Parathyroid adenoma (tissue), 2 donors: Measurements from ENCODE around the gene BPHL.

Source experiments
- H2AFZ ChIP-seq: fragments of 300-600 bp; sonication (generic); one replicate; pipeline ENCODE4 v1.7.0; 2017; ENCODE audit warnings: antibody characterized with exemption, mild to moderate bottlenecking
- H3K27ac ChIP-seq: fragments of 300-600 bp; sonication (generic); one replicate; pipeline ENCODE4 v1.7.0; 2017
- H3K27me3 ChIP-seq: fragments of 300-600 bp; sonication (generic); one replicate; pipeline ENCODE4 v1.7.0; 2017; ENCODE audit warnings: low read length; ENCODE audit not compliant: control insufficient read depth, insufficient read depth
- H3K36me3 ChIP-seq: fragments of 300-600 bp; sonication (generic); one replicate; pipeline ENCODE4 v1.7.0; 2017; ENCODE audit warnings: low read length; ENCODE audit not compliant: control insufficient read depth, insufficient read depth
- H3K4me1 ChIP-seq: fragments of 300-600 bp; sonication (generic); one replicate; pipeline ENCODE4 v1.7.0; 2017; ENCODE audit warnings: control low read depth
- H3K4me2 ChIP-seq: fragments of 300-600 bp; sonication (generic); one replicate; pipeline ENCODE4 v1.7.0; 2017; ENCODE audit warnings: low read length
- H3K4me3 ChIP-seq: fragments of 300-600 bp; sonication (generic); one replicate; pipeline ENCODE4 v1.7.0; 2017; ENCODE audit warnings: low read depth, low read length
- H3K79me2 ChIP-seq: fragments of 300-600 bp; sonication (generic); one replicate; pipeline ENCODE4 v1.7.0; 2017; ENCODE audit warnings: control low read depth
- H3K9ac ChIP-seq: fragments of 300-600 bp; sonication (generic); one replicate; pipeline ENCODE4 v1.7.0; 2017; ENCODE audit warnings: mild to moderate bottlenecking
- H3K9me3 ChIP-seq: fragments of 300-600 bp; sonication (generic); one replicate; pipeline ENCODE4 v1.7.0; 2017; ENCODE audit warnings: low read length; ENCODE audit not compliant: control insufficient read depth
- TF ChIP-seq, protein P1 (sequence below): fragments of 300-600 bp; sonication (generic); IDR thresholded peaks from one replicate; pipeline ENCODE4 v1.7.0; 2017; ENCODE audit warnings: antibody characterized with exemption, mild to moderate bottlenecking
- donor health status: primary hyperparathyroidism.

BPHL gene

GRCh38 chr6:3140201-3140600 is 21.7 kb downstream of the BPHL start:
- H3K36me3 ChIP-seq = no peaks in the 10 kb centered on the region
- TF ChIP-seq, protein P1, sequence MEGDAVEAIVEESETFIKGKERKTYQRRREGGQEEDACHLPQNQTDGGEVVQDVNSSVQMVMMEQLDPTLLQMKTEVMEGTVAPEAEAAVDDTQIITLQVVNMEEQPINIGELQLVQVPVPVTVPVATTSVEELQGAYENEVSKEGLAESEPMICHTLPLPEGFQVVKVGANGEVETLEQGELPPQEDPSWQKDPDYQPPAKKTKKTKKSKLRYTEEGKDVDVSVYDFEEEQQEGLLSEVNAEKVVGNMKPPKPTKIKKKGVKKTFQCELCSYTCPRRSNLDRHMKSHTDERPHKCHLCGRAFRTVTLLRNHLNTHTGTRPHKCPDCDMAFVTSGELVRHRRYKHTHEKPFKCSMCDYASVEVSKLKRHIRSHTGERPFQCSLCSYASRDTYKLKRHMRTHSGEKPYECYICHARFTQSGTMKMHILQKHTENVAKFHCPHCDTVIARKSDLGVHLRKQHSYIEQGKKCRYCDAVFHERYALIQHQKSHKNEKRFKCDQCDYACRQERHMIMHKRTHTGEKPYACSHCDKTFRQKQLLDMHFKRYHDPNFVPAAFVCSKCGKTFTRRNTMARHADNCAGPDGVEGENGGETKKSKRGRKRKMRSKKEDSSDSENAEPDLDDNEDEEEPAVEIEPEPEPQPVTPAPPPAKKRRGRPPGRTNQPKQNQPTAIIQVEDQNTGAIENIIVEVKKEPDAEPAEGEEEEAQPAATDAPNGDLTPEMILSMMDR = no peak

GRCh38 chr6:3142536-3142935 is 24.0 kb downstream of the BPHL start:
- H3K9me3 ChIP-seq = no peaks in the 10 kb centered on the region
- H3K4me2 ChIP-seq = no peak overlapping the region
- H2AFZ ChIP-seq = no peak overlapping the region
- no peaks in the 10 kb centered on the region for H3K79me2 ChIP-seq
- no peak overlapping the region for H3K27ac ChIP-seq
- H3K36me3 ChIP-seq = no peaks in the 10 kb centered on the region
- H3K27me3 ChIP-seq = no peaks in the 10 kb centered on the region
- no peaks in the 10 kb centered on the region for H3K4me1 ChIP-seq
- TF ChIP-seq, protein P1 = no peak
- no peak overlapping the region for H3K4me3 ChIP-seq
- no peak overlapping the region for H3K9ac ChIP-seq

More at GRCh38 chr6:3140201-3140600, 21.7 kb downstream of the BPHL start:
- H2AFZ ChIP-seq = no peak overlapping the region
- H3K4me2 ChIP-seq = no peak overlapping the region
- H3K79me2 ChIP-seq = no peaks in the 10 kb centered on the region
- no peaks in the 10 kb centered on the region for H3K4me1 ChIP-seq
- H3K9me3 ChIP-seq = no peaks in the 10 kb centered on the region
- no peak overlapping the region for H3K4me3 ChIP-seq
- H3K9ac ChIP-seq = no peak overlapping the region
- no peaks in the 10 kb centered on the region for H3K27me3 ChIP-seq
- H3K27ac ChIP-seq = no peak overlapping the region

DNA sequence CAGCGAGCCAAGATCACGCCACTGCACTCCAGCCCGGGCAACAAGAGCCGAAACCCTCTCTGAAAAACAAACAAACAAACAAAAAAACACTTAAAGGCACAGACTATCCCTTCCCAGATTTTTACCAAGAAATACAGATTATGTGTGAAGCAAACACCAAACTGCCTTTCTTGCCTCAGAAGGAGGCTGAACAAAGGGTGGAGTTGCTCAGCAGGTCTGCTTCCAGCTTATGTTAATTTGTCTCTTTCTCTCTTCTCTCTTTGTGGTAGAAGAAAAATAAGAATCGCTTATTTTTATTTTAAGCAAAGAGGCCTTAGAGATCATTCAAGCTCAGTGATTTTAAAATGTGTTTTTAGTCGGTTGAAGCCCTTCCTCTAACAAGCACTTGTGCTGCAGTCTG is 24.6 kb downstream of the BPHL start:
- no peaks in the 10 kb centered on the region for H3K4me1 ChIP-seq
- no peaks in the 10 kb centered on the region for H3K9me3 ChIP-seq
- TF ChIP-seq, protein P1 = no peak
- H3K4me3 ChIP-seq = no peak overlapping the region
- no peaks in the 10 kb centered on the region for H3K27me3 ChIP-seq
- no peak overlapping the region for H3K4me2 ChIP-seq
- H3K36me3 ChIP-seq = no peaks in the 10 kb centered on the region
- H3K79me2 ChIP-seq = no peaks in the 10 kb centered on the region
- H3K9ac ChIP-seq = no peak overlapping the region
- H2AFZ ChIP-seq = no peak overlapping the region
- no peak overlapping the region for H3K27ac ChIP-seq

- no peak overlapping the region for H3K4me2 ChIP-seq
- H3K9ac ChIP-seq = no peak overlapping the region
- H3K4me1 ChIP-seq = no peaks in the 10 kb centered on the region
- H3K79me2 ChIP-seq = no peaks in the 10 kb centered on the region
- no peak overlapping the region for H3K27ac ChIP-seq
- no peak overlapping the region for H2AFZ ChIP-seq
- H3K36me3 ChIP-seq = no peaks in the 10 kb centered on the region
- TF ChIP-seq, protein P1 = no peak
- no peak overlapping the region for H3K4me3 ChIP-seq
- H3K9me3 ChIP-seq = no peaks in the 10 kb centered on the region
- no peaks in the 10 kb centered on the region for H3K27me3 ChIP-seq
These were observed 26.1 kb downstream of the BPHL start for GRCh38 chr6:3144571-3144970.

DNA sequence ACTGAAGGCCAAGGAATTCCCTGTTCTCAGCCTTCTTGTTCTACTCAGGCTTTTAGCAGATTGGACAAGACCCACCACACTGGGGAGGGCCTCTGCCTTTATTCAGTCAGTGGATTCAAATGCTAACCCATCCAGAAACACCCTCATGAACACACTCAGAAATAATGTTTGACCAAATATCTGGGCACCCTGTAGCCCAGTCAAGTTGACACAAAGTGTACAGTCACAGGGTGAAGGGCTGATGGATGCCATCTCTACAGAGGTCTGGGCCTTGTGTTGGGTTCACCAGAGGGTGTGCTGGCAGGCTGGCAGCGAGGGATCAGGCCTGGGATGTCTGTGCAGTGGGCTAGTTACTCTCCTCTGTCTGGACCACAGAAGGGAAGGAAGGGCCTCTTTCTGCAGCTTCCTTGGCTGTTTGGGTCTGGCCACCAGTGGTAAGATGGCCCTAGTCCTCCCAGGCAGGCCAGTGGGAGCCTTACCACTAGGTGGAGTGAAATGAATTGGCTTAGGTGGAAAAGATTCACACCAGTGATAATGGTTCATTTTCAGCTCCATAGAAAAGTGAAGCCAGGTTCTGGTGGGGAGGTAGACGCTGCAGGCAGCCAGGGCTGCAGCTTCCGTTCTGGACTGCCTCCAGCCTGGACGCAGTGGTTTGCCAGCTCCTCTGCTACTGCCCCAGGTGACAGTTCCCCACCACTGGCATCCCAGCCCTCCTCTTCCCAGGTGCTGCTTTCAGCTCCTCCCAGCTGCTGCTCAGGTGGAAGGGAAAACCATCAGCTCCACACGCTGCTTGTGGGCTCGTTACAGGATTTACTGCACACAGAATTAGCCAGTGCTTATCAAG is 29.6 kb downstream of the BPHL start:
- Histone ChIP-seq H3K4me1 (no peaks in the 10 kb centered on the region), H3K4me3 (no peak overlapping the region), H3K79me2 (no peaks in the 10 kb centered on the region), H3K27ac (no peak overlapping the region), H3K4me2 (no peak overlapping the region), H3K36me3 (no peaks in the 10 kb centered on the region), H3K9me3 (no peaks in the 10 kb centered on the region), H2AFZ (no peak overlapping the region), H3K9ac (no peak overlapping the region), H3K27me3 (no peaks in the 10 kb centered on the region)
- TF ChIP-seq, protein P1 = no peak
